HL-60/S4 treated with retinoic acid at 250 ng/mL for 4 days and 3 days (cell line): ENCODE measurements around the gene TRAPPC4.
"Not testable (repeated sequence)": the region's sequence is repeated elsewhere in the genome, so short reads cannot be mapped to it uniquely, and the experiment has no call there.

ENCODE experiments used
- in situ Hi-C: fragments of 300-500 bp; cut with MboI; formaldehyde crosslinking; loops from 2 replicates; pipeline ENCODE4 v1.7.0; 2022; ENCODE audit warnings: low sequenced_read_pairs

TRAPPC4 gene

GRCh38 chr11:119018074-119018938 lies at the start of gene TRAPPC4, which contains the start of gene RPS25:
TSS of gene TRAPPC4 (plus strand) at chr11:119018766. CDS start at chr11:119018796, 30 bp downstream.
TSS of gene RPS25 (minus strand) at chr11:119018343. CDS start at chr11:119018284, 59 bp downstream.
- in situ Hi-C loops = no loop called here

GRCh38 chr11:118969508-118969907 lies 49.1 kb upstream of the TRAPPC4 start:
- in situ Hi-C loops = not testable (repeated sequence)

GRCh38 chr11:118971646-118972045 lies 46.9 kb upstream of the TRAPPC4 start, which contains the start of gene FOXR1:
TSS of gene FOXR1 (plus strand) at chr11:118971761. CDS start at chr11:118971932, 171 bp downstream.
- in situ Hi-C loops = no loop called here

GRCh38 chr11:118973985-118974384 lies 44.6 kb upstream of the TRAPPC4 start:
- in situ Hi-C loops = no loop called here

GRCh38 chr11:118975771-118976709 lies 42.5 kb upstream of the TRAPPC4 start:
- in situ Hi-C loops = no loop called here

- in situ Hi-C loops = no loop called here
Observed at GRCh38 chr11:118979434-118979833, 39.1 kb upstream of the TRAPPC4 start.

GRCh38 chr11:118980191-118980881 lies 38.2 kb upstream of the TRAPPC4 start:
- in situ Hi-C loops = no loop called here

- in situ Hi-C loops = not testable (repeated sequence)
Observed at GRCh38 chr11:118984337-118984736, 34.2 kb upstream of the TRAPPC4 start.

- in situ Hi-C loops = no loop called here
Observed at GRCh38 chr11:118984825-118985224, 33.7 kb upstream of the TRAPPC4 start.

- in situ Hi-C loops = no loop called here
Observed at GRCh38 chr11:118988280-118988679, 30.3 kb upstream of the TRAPPC4 start.

GRCh38 chr11:118991486-118992038 lies 27.0 kb upstream of the TRAPPC4 start:
- in situ Hi-C loops = not testable (repeated sequence)

- in situ Hi-C loops = no loop called here
Observed at GRCh38 chr11:118996926-118997626, 21.5 kb upstream of the TRAPPC4 start.

- in situ Hi-C loops = no loop called here
Observed at GRCh38 chr11:118997627-118998387, 20.8 kb upstream of the TRAPPC4 start, which contains the start of gene CENATAC. TSS of gene CENATAC (plus strand) at chr11:118998138. CDS start at chr11:118998198, 60 bp downstream.

GRCh38 chr11:118998388-118998717 lies 20.2 kb upstream of the TRAPPC4 start:
- in situ Hi-C loops = no loop called here

- in situ Hi-C loops = no loop called here
Observed at GRCh38 chr11:118998822-118999221, 19.7 kb upstream of the TRAPPC4 start.

GRCh38 chr11:119000906-119001305 lies 17.7 kb upstream of the TRAPPC4 start:
- in situ Hi-C loops = no loop called here

- in situ Hi-C loops = no loop called here
Observed at GRCh38 chr11:119006656-119007055, 11.9 kb upstream of the TRAPPC4 start.

- in situ Hi-C loops = no loop called here
Observed at GRCh38 chr11:119011476-119012053, 7.0 kb upstream of the TRAPPC4 start.
